ENCODE measurements around the gene SAMD14.

The SAMD14 gene

DNA sequence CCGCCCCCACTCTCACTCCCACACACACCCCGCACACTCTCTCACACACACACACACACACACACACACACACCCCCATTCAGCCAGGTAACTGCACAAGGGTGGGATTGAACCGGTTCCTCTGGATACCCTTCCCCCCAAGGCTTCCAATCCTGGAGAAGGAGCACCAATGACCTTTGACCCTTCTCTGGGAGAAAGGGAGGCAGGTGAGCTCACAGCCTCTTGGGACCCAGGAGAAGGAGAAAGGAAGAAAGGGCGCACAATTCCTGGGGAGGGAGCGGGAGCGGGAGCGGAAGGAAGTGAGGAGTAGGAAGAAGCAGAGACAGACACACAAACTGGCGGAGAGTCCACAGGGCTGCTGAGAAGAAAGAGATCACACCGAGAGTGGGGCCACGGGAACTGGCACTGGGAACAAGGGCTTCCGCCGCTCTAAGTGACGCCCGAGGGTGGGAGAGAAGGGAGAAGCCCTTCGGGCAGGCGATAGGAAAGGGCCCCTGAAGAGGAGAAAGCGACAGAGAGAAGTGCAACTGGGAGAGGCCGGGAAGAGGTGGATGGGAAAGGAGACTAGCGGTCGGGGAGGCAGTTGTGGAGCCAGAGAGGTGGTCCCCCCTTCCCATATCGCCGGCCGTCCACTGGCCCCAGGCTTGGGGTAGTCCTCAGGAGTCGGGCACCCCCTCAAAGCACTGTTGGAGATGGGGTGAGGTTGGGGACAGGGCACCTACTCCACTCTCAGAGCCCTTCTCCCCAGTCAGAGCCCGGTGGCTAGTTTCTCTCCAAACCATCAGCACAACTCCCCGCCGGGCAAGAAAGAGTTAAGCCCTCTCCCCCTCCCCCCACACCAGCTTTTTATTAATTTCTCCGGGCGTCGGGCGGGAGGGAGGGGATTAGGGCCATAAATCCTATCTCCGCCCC, 1.3 kb downstream of the SAMD14 start:
- Histone ChIP-seq H3K9me3 (ENCODE audit: control extremely low read depth in 1 of 5, control insufficient read depth in 4 of 5, insufficient read depth in 2 of 5, low read depth in 1 of 5, low read length in 4 of 5) (peaks cover 0 to 2% (median 0%) of the 10 kb centered on the region in 5 experiments), H3K27ac (ENCODE audit: insufficient read depth in 1 of 2, low read depth in 1 of 2, low read length in 2 of 2, poor library complexity in 1 of 2, severe bottlenecking in 2 of 2) (no peak overlapping the region), H3K4me3 (ENCODE audit: control insufficient read depth in 1 of 7, extremely low read depth in 1 of 7, insufficient read depth in 4 of 7, low read depth in 2 of 7, low read length in 6 of 7) (peak overlapping the region; percentile 3 to 67 (median 31)), H3K36me3 (ENCODE audit: control insufficient read depth in 4 of 4, insufficient read depth in 4 of 4, low read length in 3 of 4) (peaks cover 0 to 11% (median 3%) of the 10 kb centered on the region in 4 experiments), H3K27me3 (replicated peaks in 2 of 5; ENCODE audit: control insufficient read depth in 4 of 5, insufficient read depth in 5 of 5, low read length in 4 of 5) (peaks cover 0 to 21% (median 8%) of the 10 kb centered on the region in 5 experiments), H3K4me1 (ENCODE audit: control extremely low read depth in 1 of 4, control insufficient read depth in 4 of 4, insufficient read depth in 4 of 4, low read length in 3 of 4) (peaks cover 3 to 37% (median 36%) of the 10 kb centered on the region in 4 experiments)
- WGBS (ENCODE audit: insufficient coverage), result under 1% methylated on average over 17 of the region's 32 CpGs
- DNase-seq, result peak in 1 of 3 donors; percentile 28
- ChIA-PET CTCF (interaction anchor here (1.7 to 3.7 kb wide), 3 partner anchors 12 to 35 kb away, joined by 3 to 18 read pairs (median 11); no protein-coding TSS in a partner anchor), POLR2A (no interaction called here)

GRCh38 chr17:50127697-50128361, 2.1 kb downstream of the SAMD14 start:
- Histone ChIP-seq H3K9me3 (ENCODE audit: control extremely low read depth in 1 of 5, control insufficient read depth in 4 of 5, insufficient read depth in 2 of 5, low read depth in 1 of 5, low read length in 4 of 5) (peaks cover 0 to 2% (median 0%) of the 10 kb centered on the region in 5 experiments), H3K27ac (ENCODE audit: insufficient read depth in 1 of 2, low read depth in 1 of 2, low read length in 2 of 2, poor library complexity in 1 of 2, severe bottlenecking in 2 of 2) (no peak overlapping the region), H3K4me1 (ENCODE audit: control extremely low read depth in 1 of 4, control insufficient read depth in 4 of 4, insufficient read depth in 4 of 4, low read length in 3 of 4) (peaks cover 3 to 37% (median 36%) of the 10 kb centered on the region in 4 experiments), H3K27me3 (replicated peaks in 2 of 5; ENCODE audit: control insufficient read depth in 4 of 5, insufficient read depth in 5 of 5, low read length in 4 of 5) (peaks cover 0 to 21% (median 8%) of the 10 kb centered on the region in 5 experiments), H3K4me3 (ENCODE audit: control insufficient read depth in 1 of 7, extremely low read depth in 1 of 7, insufficient read depth in 4 of 7, low read depth in 2 of 7, low read length in 6 of 7) (peak overlapping the region in 5 of 7 experiments; percentile 0 to 57 (median 22)), H3K36me3 (ENCODE audit: control insufficient read depth in 4 of 4, insufficient read depth in 4 of 4, low read length in 3 of 4) (peaks cover 0 to 4% (median 0%) of the 10 kb centered on the region in 4 experiments)
- DNase-seq, result peak in 2 of 3 donors; percentile 77 to 87
- CTCF ChIA-PET, result interaction anchor here (1.0 to 3.7 kb wide), 6 partner anchors 11 to 34 kb away, joined by 3 to 18 read pairs (median 8); no protein-coding TSS in a partner anchor
- POLR2A ChIA-PET, result no interaction called here
- 0% methylated on average over 5 of the region's 6 CpGs for WGBS (ENCODE audit: insufficient coverage)

DNA sequence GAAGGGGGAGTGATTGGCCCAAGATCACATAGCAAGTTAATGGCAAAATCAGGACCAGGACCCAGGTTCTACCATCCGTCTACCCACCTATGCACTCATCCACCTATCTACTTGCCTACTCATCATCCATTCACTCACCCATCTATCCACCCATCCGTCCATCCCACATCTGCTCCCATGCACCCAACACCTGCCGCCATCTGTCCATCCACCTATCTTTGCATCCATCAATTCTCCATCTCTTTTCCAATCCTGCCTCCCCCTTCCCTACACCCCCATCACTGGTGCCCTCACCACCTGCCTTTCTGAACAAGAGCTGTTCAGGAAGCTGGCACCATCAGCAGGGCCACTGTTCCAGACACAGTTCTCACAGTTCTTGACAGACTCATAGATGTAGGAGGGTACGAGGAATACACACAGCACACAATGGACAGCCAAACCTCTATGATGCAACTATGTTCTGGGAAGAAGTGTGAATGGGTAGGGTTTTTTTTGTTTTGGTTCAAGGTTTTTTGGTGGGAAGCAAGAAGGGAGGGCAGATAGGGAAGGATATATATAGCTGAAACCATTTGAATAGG, 4.5 kb downstream of the SAMD14 start:
- Histone ChIP-seq H3K4me1 (ENCODE audit: control extremely low read depth in 1 of 4, control insufficient read depth in 4 of 4, insufficient read depth in 4 of 4, low read length in 3 of 4) (peaks cover 3 to 33% (median 31%) of the 10 kb centered on the region in 4 experiments), H3K4me3 (ENCODE audit: control insufficient read depth in 1 of 7, extremely low read depth in 1 of 7, insufficient read depth in 4 of 7, low read depth in 2 of 7, low read length in 6 of 7) (no peak overlapping the region), H3K27me3 (replicated peaks in 2 of 5; ENCODE audit: control insufficient read depth in 4 of 5, insufficient read depth in 5 of 5, low read length in 4 of 5) (peaks cover 0 to 15% (median 4%) of the 10 kb centered on the region in 5 experiments), H3K27ac (ENCODE audit: insufficient read depth in 1 of 2, low read depth in 1 of 2, low read length in 2 of 2, poor library complexity in 1 of 2, severe bottlenecking in 2 of 2) (no peak overlapping the region), H3K36me3 (ENCODE audit: control insufficient read depth in 4 of 4, insufficient read depth in 4 of 4, low read length in 3 of 4) (no peaks in the 10 kb centered on the region), H3K9me3 (ENCODE audit: control extremely low read depth in 1 of 5, control insufficient read depth in 4 of 5, insufficient read depth in 2 of 5, low read depth in 1 of 5, low read length in 4 of 5) (peaks cover 0 to 2% (median 0%) of the 10 kb centered on the region in 5 experiments)
- DNase-seq, result no peak
- ChIA-PET CTCF (interaction anchor here (1.3 to 3.7 kb wide), 4 partner anchors 9 to 36 kb away, joined by 3 to 18 read pairs (median 11); no protein-coding TSS in a partner anchor), POLR2A (interaction anchor here (0.6 kb wide), 2 partner anchors 7 to 8 kb away, joined by 3 read pairs; no protein-coding TSS in a partner anchor)
- WGBS (ENCODE audit: insufficient coverage), result 96% methylated on average over 3 of the region's 4 CpGs

DNA sequence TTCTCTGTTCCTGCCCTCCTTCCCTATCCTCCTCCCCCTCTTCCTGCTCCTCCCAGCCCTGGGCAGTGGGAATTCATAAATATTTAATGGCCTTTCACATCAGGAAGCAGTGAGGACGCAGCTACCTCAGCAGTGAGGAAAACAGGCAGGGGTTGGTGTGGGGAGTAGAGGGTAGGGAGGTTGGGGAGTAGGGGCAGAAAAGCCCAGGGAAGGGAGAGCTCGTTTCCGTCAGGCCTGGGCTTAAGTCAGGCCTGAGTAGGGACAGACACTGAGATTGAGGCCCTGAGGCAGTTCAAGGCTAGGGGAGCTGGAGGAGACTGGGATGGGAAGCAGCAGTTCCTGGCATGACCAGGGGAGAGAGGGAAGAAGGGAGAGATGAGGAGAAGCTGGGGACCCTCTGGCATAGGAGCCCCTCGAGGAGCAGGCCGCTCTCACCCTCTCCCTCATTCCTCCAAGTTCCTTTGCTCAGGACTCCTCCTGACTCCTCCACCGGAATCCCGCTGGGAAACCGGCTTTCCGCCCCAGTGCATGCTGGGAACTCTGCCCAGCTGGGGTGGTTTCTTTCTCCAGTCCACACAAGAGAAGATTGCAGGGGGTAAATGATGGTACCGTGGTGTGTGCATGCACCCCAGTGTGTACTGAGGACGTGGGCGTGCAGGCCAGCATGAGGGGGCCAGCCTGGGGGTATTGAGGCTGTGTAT, 6.2 kb downstream of the SAMD14 start:
- H3K27me3 ChIP-seq (replicated peaks in 2 of 5; ENCODE audit: control insufficient read depth in 4 of 5, insufficient read depth in 5 of 5, low read length in 4 of 5), result peaks cover 0 to 5% (median 3%) of the 10 kb centered on the region in 5 experiments
- no peak overlapping the region for H3K27ac ChIP-seq (ENCODE audit: insufficient read depth in 1 of 2, low read depth in 1 of 2, low read length in 2 of 2, poor library complexity in 1 of 2, severe bottlenecking in 2 of 2)
- no peak overlapping the region for H3K4me3 ChIP-seq (ENCODE audit: control insufficient read depth in 1 of 7, extremely low read depth in 1 of 7, insufficient read depth in 4 of 7, low read depth in 2 of 7, low read length in 6 of 7)
- WGBS (ENCODE audit: insufficient coverage), result 85% methylated on average over 6 of the region's 12 CpGs
- no peaks in the 10 kb centered on the region for H3K36me3 ChIP-seq (ENCODE audit: control insufficient read depth in 4 of 4, insufficient read depth in 4 of 4, low read length in 3 of 4)
- CTCF ChIA-PET, result interaction anchor here (0.7 to 13.3 kb wide), 7 partner anchors 8 to 38 kb away, joined by 3 to 98 read pairs (median 5); partner anchors contain the start of gene PDK2
- DNase-seq, result no peak
- H3K4me1 ChIP-seq (ENCODE audit: control extremely low read depth in 1 of 4, control insufficient read depth in 4 of 4, insufficient read depth in 4 of 4, low read length in 3 of 4), result peaks cover 3 to 25% (median 18%) of the 10 kb centered on the region in 4 experiments
- POLR2A ChIA-PET, result no interaction called here
- H3K9me3 ChIP-seq (ENCODE audit: control extremely low read depth in 1 of 5, control insufficient read depth in 4 of 5, insufficient read depth in 2 of 5, low read depth in 1 of 5, low read length in 4 of 5), result peaks cover 0 to 2% (median 0%) of the 10 kb centered on the region in 5 experiments

- H3K4me1 ChIP-seq (ENCODE audit: control extremely low read depth in 1 of 4, control insufficient read depth in 4 of 4, insufficient read depth in 4 of 4, low read length in 3 of 4), result peaks cover 3 to 17% (median 10%) of the 10 kb centered on the region in 4 experiments
- peaks cover 0 to 3% (median 0%) of the 10 kb centered on the region in 5 experiments for H3K27me3 ChIP-seq (replicated peaks in 2 of 5; ENCODE audit: control insufficient read depth in 4 of 5, insufficient read depth in 5 of 5, low read length in 4 of 5)
- H3K4me3 ChIP-seq (ENCODE audit: control insufficient read depth in 1 of 7, extremely low read depth in 1 of 7, insufficient read depth in 4 of 7, low read depth in 2 of 7, low read length in 6 of 7), result no peak overlapping the region
- WGBS (ENCODE audit: insufficient coverage), result 100% methylated on average over 3 of the region's 3 CpGs
- ChIA-PET POLR2A (no interaction called here), CTCF (interaction anchor here (0.7 to 13.3 kb wide), 9 partner anchors 9 to 38 kb away, joined by 3 to 98 read pairs (median 5); partner anchors contain the start of gene PDK2)
- H3K27ac ChIP-seq (ENCODE audit: insufficient read depth in 1 of 2, low read depth in 1 of 2, low read length in 2 of 2, poor library complexity in 1 of 2, severe bottlenecking in 2 of 2), result no peak overlapping the region
- H3K9me3 ChIP-seq (ENCODE audit: control extremely low read depth in 1 of 5, control insufficient read depth in 4 of 5, insufficient read depth in 2 of 5, low read depth in 1 of 5, low read length in 4 of 5), result no peaks in the 10 kb centered on the region
- no peak for DNase-seq
- no peaks in the 10 kb centered on the region for H3K36me3 ChIP-seq (ENCODE audit: control insufficient read depth in 4 of 4, insufficient read depth in 4 of 4, low read length in 3 of 4)
Measured at GRCh38 chr17:50122945-50123344, 7.0 kb downstream of the SAMD14 start.
